ENCODE data around the gene OSBPL8. TPM values are rescaled to one million over a fixed set of nuclear protein-coding genes. Genes with fewer than 3 reads are reported as not detected.

The OSBPL8 gene
- total and polyA plus RNA-seq, 2 of the 8 experiments (the other 6 are each of a cell fraction or from before 2014, with no cell fraction given), result 10.9 to 81.1 TPM

DNA sequence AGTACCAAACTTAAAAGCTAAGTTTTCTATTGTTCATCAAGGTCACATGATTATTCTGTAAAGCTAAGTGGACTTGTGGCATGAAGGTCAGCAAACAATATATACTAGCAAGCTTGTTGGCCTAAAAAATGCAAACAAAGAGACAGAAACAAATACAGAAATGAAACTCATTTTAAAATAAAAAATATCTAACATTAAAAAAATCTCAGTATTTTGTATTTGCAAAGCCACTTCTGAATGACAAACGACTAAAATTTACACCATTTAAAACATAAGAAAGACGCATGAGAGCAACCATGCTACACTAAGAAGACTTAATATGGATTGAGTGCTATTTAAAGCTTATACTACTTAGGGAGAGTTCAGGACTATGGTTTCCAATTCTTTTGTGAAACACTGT, 138.5 kb downstream of the OSBPL8 start:
- Histone ChIP-seq H4K5ac (ENCODE audit: insufficient read length, low read depth, low read length) (no peak overlapping the region), H3K4ac (replicated peaks; ENCODE audit: insufficient read length, low read depth, low read length) (no peak overlapping the region), H2AK5ac (ENCODE audit: low read depth, low read length) (no peak overlapping the region), H3K36me3 (ENCODE audit: control insufficient read depth in 2 of 4, insufficient read depth in 4 of 4, low read length in 3 of 4) (peaks cover 0 to 3% (median 0%) of the 10 kb centered on the region in 4 experiments; a peak in 1 of 8 replicates), H3K4me1 (replicated peaks in 1 of 4; ENCODE audit: control insufficient read depth in 3 of 4, insufficient read depth in 4 of 4, low read length in 3 of 4) (no peaks in the 10 kb centered on the region), H2BK5ac (ENCODE audit: low read depth, low read length) (no peak overlapping the region), H3K4me2 (ENCODE audit: insufficient read depth in 1 of 2, low read depth in 2 of 2, low read length in 2 of 2) (no peak overlapping the region), H3K27me3 (replicated peaks in 1 of 4; ENCODE audit: control insufficient read depth in 3 of 4, extremely low read depth in 1 of 4, insufficient read depth in 3 of 4, low read length in 3 of 4) (no peaks in the 10 kb centered on the region), H2BK20ac (ENCODE audit: low read length) (no peak overlapping the region), H3K9ac (replicated peaks in 1 of 4; ENCODE audit: extremely low read depth in 1 of 4, low read depth in 3 of 4, low read length in 3 of 4) (no peak overlapping the region), H3K56ac (replicated peaks; ENCODE audit: insufficient read length, low read depth, low read length) (no peak overlapping the region), H3K18ac (ENCODE audit: extremely low read depth, low read length) (no peak overlapping the region), H3K14ac (ENCODE audit: insufficient read length) (no peak overlapping the region), H4K91ac (replicated peaks; ENCODE audit: insufficient read length, low read length) (no peak overlapping the region), H3K23me2 (ENCODE audit: low read depth, low read length) (no peaks in the 10 kb centered on the region), H4K8ac (ENCODE audit: extremely low read depth, insufficient read depth, low read length) (no peak overlapping the region), H3K79me1 (ENCODE audit: low read depth, low read length) (no peaks in the 10 kb centered on the region), H3K27ac (ENCODE audit: low read depth, low read length) (no peak overlapping the region), H3K9me3 (ENCODE audit: insufficient read depth in 2 of 2, low read depth in 1 of 2, low read length in 1 of 2) (peaks cover 3 to 7% of the 10 kb centered on the region in 2 experiments; a peak in 3 of 4 replicates), H2BK12ac (ENCODE audit: low read depth, low read length) (no peak overlapping the region), H3K4me3 (ENCODE audit: extremely low read depth in 1 of 4, insufficient read depth in 2 of 4, low read depth in 3 of 4, low read length in 4 of 4) (no peak overlapping the region), H2AFZ (ENCODE audit: low read length) (no peak overlapping the region), H4K20me1 (replicated peaks in 1 of 2; ENCODE audit: control insufficient read depth in 1 of 2, insufficient read depth in 2 of 2, low read length in 2 of 2) (no peaks in the 10 kb centered on the region), H3K23ac (ENCODE audit: insufficient read length) (no peak overlapping the region), H2BK120ac (replicated peaks; ENCODE audit: low read depth, low read length) (no peak overlapping the region), H2BK15ac (ENCODE audit: low read length) (no peak overlapping the region), H3K79me2 (ENCODE audit: control insufficient read depth in 1 of 2, insufficient read depth in 2 of 2, low read length in 2 of 2) (peaks cover 0 to 18% of the 10 kb centered on the region in 2 experiments; a peak in 2 of 4 replicates)
- 92% methylated on average over 2 of the region's 2 CpGs; no CpG with 5 or more reads in 1 of the 2 experiments for WGBS, 2 experiments (ENCODE audit: extremely low coverage in 1 of 2, insufficient coverage in 1 of 2, insufficient read length in 1 of 2, insufficient replicate concordance in 2 of 2, low coverage in 1 of 2, low lambda C conversion rate in 2 of 2, missing lambda C conversion rate in 1 of 2)
- ChIA-PET POLR2A (ENCODE audit: partially characterized antibody) (interaction anchor here (1.7 kb wide), 1 partner anchor 337 kb away, joined by 3 read pairs; the partner anchor contains the start of gene NAP1L1), CTCF (ENCODE audit: partially characterized antibody) (no interaction called here)
- TF ChIP-seq KDM1A (IDR thresholded peaks at IDR 0.05; ENCODE audit: borderline replicate concordance, low read length) (no peak), SIN3A (conservative IDR thresholded peaks at IDR 0.05 in 1 of 2, IDR thresholded peaks at IDR 0.05 in 1 of 2; ENCODE audit: low read depth in 1 of 2, low read length in 2 of 2) (no peak), RBBP5 (IDR thresholded peaks at IDR 0.05; ENCODE audit: borderline replicate concordance, low read depth, low read length) (no peak), BRCA1 (IDR thresholded peaks at IDR 0.05; ENCODE audit: low read depth, low read length) (no peak), TAF1 (IDR thresholded peaks at IDR 0.05; ENCODE audit: low read depth, low read length) (no peak), HDAC2 (IDR thresholded peaks at IDR 0.05; ENCODE audit: borderline replicate concordance in 1 of 2, low read depth in 2 of 2, low read length in 2 of 2) (no peak), POU5F1 (IDR thresholded peaks at IDR 0.05; ENCODE audit: low read depth, low read length) (no peak), SAP30 (IDR thresholded peaks at IDR 0.05; ENCODE audit: insufficient read depth, insufficient replicate concordance, low read length) (no peak)
- TF ChIP-seq, protein P1, sequence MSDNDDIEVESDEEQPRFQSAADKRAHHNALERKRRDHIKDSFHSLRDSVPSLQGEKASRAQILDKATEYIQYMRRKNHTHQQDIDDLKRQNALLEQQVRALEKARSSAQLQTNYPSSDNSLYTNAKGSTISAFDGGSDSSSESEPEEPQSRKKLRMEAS (IDR thresholded peaks at IDR 0.05), result no peak
- FAIRE-seq, result no peak
- no peak for DNase-seq (ENCODE audit: low read depth in 1 of 2, low spot score in 2 of 2)

All from H1 (cell line).